Measurements from ENCODE around the gene UNC50. TPM values are rescaled to one million over a fixed set of nuclear protein-coding genes. Genes with fewer than 3 reads are reported as not detected.
A peak's percentile ranks its signal among the peaks of the same experiment; 100 is the strongest.

UNC50 gene
- total and polyA plus RNA-seq, 2 experiments from 2014 or later, result 38.7 to 49.4 TPM

DNA sequence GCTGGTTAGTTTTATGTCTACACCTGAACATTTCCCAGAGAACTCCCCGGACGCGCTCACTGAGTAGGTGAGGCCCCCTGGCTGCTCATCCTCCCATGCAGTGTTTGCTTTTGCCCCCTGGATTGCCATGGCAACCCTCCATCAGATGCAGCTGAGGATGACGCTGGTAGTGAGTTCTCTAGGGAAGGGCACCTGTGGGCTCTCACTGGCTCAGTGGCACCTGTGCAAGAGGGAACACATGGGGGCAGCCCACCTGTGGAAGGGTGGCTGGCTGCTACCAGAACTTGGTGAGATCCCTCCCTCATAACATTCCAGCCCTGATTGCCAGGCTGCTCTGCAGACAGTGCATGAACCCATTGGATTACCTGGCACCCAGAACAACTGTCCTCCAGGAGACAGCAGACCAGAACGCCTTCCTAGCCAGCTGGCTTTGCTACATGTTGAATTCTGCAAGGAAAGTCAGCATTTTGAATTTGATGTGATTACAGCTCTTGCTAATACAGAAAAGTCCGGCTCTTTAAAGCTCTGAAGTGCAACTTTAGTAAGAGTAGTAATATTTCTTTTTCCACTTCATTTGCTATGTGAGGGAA is 21.7 kb upstream of the UNC50 start (continued):
- TF ChIP-seq, protein P1, sequence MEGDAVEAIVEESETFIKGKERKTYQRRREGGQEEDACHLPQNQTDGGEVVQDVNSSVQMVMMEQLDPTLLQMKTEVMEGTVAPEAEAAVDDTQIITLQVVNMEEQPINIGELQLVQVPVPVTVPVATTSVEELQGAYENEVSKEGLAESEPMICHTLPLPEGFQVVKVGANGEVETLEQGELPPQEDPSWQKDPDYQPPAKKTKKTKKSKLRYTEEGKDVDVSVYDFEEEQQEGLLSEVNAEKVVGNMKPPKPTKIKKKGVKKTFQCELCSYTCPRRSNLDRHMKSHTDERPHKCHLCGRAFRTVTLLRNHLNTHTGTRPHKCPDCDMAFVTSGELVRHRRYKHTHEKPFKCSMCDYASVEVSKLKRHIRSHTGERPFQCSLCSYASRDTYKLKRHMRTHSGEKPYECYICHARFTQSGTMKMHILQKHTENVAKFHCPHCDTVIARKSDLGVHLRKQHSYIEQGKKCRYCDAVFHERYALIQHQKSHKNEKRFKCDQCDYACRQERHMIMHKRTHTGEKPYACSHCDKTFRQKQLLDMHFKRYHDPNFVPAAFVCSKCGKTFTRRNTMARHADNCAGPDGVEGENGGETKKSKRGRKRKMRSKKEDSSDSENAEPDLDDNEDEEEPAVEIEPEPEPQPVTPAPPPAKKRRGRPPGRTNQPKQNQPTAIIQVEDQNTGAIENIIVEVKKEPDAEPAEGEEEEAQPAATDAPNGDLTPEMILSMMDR (conservative IDR thresholded peaks at IDR 0.05; ENCODE audit: low read depth in 2 of 2), result peak in 1 of 2 experiments; percentile 17; a peak in 1 of 4 replicates
- no peak for TF ChIP-seq STAT1 (IDR thresholded peaks at IDR 0.05; ENCODE audit: unreplicated experiment)
- TF ChIP-seq, protein P2, sequence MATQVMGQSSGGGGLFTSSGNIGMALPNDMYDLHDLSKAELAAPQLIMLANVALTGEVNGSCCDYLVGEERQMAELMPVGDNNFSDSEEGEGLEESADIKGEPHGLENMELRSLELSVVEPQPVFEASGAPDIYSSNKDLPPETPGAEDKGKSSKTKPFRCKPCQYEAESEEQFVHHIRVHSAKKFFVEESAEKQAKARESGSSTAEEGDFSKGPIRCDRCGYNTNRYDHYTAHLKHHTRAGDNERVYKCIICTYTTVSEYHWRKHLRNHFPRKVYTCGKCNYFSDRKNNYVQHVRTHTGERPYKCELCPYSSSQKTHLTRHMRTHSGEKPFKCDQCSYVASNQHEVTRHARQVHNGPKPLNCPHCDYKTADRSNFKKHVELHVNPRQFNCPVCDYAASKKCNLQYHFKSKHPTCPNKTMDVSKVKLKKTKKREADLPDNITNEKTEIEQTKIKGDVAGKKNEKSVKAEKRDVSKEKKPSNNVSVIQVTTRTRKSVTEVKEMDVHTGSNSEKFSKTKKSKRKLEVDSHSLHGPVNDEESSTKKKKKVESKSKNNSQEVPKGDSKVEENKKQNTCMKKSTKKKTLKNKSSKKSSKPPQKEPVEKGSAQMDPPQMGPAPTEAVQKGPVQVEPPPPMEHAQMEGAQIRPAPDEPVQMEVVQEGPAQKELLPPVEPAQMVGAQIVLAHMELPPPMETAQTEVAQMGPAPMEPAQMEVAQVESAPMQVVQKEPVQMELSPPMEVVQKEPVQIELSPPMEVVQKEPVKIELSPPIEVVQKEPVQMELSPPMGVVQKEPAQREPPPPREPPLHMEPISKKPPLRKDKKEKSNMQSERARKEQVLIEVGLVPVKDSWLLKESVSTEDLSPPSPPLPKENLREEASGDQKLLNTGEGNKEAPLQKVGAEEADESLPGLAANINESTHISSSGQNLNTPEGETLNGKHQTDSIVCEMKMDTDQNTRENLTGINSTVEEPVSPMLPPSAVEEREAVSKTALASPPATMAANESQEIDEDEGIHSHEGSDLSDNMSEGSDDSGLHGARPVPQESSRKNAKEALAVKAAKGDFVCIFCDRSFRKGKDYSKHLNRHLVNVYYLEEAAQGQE (IDR thresholded peaks at IDR 0.05; ENCODE audit: unreplicated experiment), result no peak

DNA sequence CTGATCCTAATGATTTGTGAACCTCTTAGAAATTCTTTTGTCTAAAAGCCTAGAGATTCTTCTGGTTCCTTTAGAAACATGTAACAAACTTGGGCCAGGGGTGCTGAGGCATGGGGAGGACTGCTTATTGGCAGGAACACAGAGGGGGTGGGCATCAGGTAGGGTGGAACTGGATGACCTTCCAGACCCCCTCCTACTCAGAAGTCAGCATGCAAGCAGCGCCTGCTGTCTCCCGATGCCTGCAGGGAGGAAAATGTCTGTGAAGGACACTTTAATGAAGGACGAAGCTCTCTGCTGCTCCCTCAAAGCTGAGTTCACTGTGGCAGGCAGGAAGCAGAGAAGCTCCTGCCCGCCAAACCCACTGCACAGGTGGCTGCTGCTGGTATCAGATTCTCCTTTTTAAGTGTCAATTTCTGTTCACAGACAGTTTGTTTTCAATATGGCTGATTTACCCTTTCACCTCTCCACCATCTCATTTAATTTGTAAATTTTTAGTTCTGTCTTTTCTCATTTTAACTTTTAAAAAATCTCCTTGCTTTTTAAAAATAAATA is 19.4 kb upstream of the UNC50 start:
- ATAC-seq, result no peak
- H4K20me1 ChIP-seq (replicated peaks; ENCODE audit: insufficient read depth), result no peaks in the 10 kb centered on the region
- no peaks in the 10 kb centered on the region for H3K36me3 ChIP-seq (ENCODE audit: insufficient read depth)
- no peak overlapping the region for H3K4me2 ChIP-seq
- Mint-ChIP-seq H3K4me1 (no peaks in the 10 kb centered on the region; the same call in 2 of the 3 replicates), H3K36me3 (ENCODE audit: low read depth) (peaks cover 17% of the 10 kb centered on the region), H3K27ac (no peak overlapping the region), H3K9me3 (peaks cover 6% of the 10 kb centered on the region; the same call in 2 of the 3 replicates), H3K27me3 (ENCODE audit: insufficient read depth, low read depth, poor library complexity) (peaks cover 7% of the 10 kb centered on the region), H3K4me3 (no peak overlapping the region)
- H3K27me3 ChIP-seq (ENCODE audit: insufficient read depth), result no peaks in the 10 kb centered on the region
- H3F3A ChIP-seq (replicated peaks; ENCODE audit: low read depth), result no peaks in the 10 kb centered on the region
- 0 out of 2 replicates have a peak, but pooled peaks cover 1% of the 10 kb centered on the region for H3K9me2 ChIP-seq (ENCODE audit: insufficient read depth)
- DNase-seq (ENCODE audit: low spot score), result no peak
- H3K27ac ChIP-seq (ENCODE audit: low read depth), result no peak overlapping the region
- no peak overlapping the region for H2AFZ ChIP-seq
- H3K79me2 ChIP-seq (replicated peaks; ENCODE audit: insufficient read depth), result no peaks in the 10 kb centered on the region
- no peak overlapping the region for H3K4me3 ChIP-seq
- H3K4me1 ChIP-seq (ENCODE audit: insufficient read depth), result no peaks in the 10 kb centered on the region
- TF ChIP-seq CREB1 (CRISPR knock-in tag; IDR thresholded peaks at IDR 0.05; ENCODE audit: low read depth) (no peak), ZNF331 (CRISPR knock-in tag; IDR thresholded peaks at IDR 0.05; ENCODE audit: low read depth) (no peak), JUNB (IDR thresholded peaks at IDR 0.05; ENCODE audit: unreplicated experiment) (no peak), ZNF114 (CRISPR knock-in tag; IDR thresholded peaks at IDR 0.05) (no peak), EZH2 (IDR thresholded peaks at IDR 0.05; ENCODE audit: low read depth, unreplicated experiment) (no peak), STAT1 (IDR thresholded peaks at IDR 0.05; ENCODE audit: unreplicated experiment) (no peak), EZH2phosphoT487 (IDR thresholded peaks at IDR 0.05; ENCODE audit: unreplicated experiment) (no peak), NANOG (IDR thresholded peaks at IDR 0.05; ENCODE audit: borderline replicate concordance) (no peak)
- TF ChIP-seq, protein P3, sequence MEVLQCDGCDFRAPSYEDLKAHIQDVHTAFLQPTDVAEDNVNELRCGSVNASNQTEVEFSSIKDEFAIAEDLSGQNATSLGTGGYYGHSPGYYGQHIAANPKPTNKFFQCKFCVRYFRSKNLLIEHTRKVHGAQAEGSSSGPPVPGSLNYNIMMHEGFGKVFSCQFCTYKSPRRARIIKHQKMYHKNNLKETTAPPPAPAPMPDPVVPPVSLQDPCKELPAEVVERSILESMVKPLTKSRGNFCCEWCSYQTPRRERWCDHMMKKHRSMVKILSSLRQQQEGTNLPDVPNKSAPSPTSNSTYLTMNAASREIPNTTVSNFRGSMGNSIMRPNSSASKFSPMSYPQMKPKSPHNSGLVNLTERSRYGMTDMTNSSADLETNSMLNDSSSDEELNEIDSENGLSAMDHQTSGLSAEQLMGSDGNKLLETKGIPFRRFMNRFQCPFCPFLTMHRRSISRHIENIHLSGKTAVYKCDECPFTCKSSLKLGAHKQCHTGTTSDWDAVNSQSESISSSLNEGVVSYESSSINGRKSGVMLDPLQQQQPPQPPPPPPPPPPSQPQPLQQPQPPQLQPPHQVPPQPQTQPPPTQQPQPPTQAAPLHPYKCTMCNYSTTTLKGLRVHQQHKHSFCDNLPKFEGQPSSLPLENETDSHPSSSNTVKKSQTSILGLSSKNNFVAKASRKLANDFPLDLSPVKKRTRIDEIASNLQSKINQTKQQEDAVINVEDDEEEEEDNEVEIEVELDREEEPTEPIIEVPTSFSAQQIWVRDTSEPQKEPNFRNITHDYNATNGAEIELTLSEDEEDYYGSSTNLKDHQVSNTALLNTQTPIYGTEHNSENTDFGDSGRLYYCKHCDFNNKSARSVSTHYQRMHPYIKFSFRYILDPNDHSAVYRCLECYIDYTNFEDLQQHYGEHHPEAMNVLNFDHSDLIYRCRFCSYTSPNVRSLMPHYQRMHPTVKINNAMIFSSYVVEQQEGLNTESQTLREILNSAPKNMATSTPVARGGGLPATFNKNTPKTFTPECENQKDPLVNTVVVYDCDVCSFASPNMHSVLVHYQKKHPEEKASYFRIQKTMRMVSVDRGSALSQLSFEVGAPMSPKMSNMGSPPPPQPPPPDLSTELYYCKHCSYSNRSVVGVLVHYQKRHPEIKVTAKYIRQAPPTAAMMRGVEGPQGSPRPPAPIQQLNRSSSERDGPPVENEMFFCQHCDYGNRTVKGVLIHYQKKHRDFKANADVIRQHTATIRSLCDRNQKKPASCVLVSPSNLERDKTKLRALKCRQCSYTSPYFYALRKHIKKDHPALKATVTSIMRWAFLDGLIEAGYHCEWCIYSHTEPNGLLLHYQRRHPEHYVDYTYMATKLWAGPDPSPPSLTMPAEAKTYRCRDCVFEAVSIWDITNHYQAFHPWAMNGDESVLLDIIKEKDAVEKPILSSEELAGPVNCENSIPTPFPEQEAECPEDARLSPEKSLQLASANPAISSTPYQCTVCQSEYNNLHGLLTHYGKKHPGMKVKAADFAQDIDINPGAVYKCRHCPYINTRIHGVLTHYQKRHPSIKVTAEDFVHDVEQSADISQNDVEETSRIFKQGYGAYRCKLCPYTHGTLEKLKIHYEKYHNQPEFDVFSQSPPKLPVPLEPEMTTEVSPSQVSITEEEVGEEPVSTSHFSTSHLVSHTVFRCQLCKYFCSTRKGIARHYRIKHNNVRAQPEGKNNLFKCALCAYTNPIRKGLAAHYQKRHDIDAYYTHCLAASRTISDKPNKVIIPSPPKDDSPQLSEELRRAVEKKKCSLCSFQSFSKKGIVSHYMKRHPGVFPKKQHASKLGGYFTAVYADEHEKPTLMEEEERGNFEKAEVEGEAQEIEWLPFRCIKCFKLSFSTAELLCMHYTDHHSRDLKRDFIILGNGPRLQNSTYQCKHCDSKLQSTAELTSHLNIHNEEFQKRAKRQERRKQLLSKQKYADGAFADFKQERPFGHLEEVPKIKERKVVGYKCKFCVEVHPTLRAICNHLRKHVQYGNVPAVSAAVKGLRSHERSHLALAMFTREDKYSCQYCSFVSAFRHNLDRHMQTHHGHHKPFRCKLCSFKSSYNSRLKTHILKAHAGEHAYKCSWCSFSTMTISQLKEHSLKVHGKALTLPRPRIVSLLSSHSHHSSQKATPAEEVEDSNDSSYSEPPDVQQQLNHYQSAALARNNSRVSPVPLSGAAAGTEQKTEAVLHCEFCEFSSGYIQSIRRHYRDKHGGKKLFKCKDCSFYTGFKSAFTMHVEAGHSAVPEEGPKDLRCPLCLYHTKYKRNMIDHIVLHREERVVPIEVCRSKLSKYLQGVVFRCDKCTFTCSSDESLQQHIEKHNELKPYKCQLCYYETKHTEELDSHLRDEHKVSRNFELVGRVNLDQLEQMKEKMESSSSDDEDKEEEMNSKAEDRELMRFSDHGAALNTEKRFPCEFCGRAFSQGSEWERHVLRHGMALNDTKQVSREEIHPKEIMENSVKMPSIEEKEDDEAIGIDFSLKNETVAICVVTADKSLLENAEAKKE (CRISPR knock-in tag; IDR thresholded peaks at IDR 0.05), result no peak
- TF ChIP-seq, protein P4, sequence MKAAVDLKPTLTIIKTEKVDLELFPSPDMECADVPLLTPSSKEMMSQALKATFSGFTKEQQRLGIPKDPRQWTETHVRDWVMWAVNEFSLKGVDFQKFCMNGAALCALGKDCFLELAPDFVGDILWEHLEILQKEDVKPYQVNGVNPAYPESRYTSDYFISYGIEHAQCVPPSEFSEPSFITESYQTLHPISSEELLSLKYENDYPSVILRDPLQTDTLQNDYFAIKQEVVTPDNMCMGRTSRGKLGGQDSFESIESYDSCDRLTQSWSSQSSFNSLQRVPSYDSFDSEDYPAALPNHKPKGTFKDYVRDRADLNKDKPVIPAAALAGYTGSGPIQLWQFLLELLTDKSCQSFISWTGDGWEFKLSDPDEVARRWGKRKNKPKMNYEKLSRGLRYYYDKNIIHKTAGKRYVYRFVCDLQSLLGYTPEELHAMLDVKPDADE (IDR thresholded peaks at IDR 0.05), result no peak

Measured in GM23338 (cell line).